GM23248 (cell line): ENCODE data around the gene GRK6.

Source experiments
- EZH2 ChIP-seq: fragments of 200-600 bp; sonication (generic); IDR thresholded peaks from 2 replicates; pipeline ENCODE4 v1.6.1; 2018; ENCODE audit warnings: antibody characterized with exemption, mild to moderate bottlenecking; ENCODE audit not compliant: insufficient read depth, poor library complexity, severe bottlenecking
- EZH2phosphoT487 ChIP-seq: fragments of 200-600 bp; sonication (generic); IDR thresholded peaks from 2 replicates; pipeline ENCODE4 v1.6.1; 2018; ENCODE audit warnings: antibody characterized with exemption, moderate library complexity, mild to moderate bottlenecking, low read depth; ENCODE audit not compliant: insufficient read depth

DNA sequence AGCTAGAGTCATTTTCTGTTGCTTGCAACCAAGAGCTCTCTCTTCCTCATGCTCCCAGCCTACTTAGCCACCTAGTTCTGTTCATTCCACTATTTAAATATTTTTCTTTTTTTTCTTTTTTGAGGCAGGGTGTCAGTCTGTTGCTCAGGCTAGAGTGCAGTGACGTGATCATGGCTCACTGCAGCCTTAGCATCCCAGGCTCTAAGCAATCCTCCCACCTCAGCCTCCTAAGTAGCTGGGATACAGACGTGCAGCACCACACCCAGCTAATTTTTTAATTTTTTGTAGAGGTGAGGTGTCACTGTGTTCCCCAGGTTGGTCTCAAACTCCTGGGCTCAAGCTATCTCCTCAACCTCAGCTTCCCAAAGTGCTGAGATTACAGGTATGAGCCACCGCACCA lies 12.0 kb upstream of the GRK6 start:
- TF ChIP-seq EZH2phosphoT487 = no peak
- no peak for TF ChIP-seq EZH2
